OCI-LY7 (cell line): Measurements from ENCODE around the gene MUC20.

ENCODE experiments used
- EZH2phosphoT487 ChIP-seq: fragments of 200-600 bp; sonication (generic); IDR thresholded peaks from 2 replicates; pipeline ENCODE4 v1.6.1; 2018; ENCODE audit warnings: low read depth, borderline replicate concordance, mild to moderate bottlenecking, mixed run types, antibody characterized with exemption, low read length, moderate library complexity, mixed read lengths
- TF ChIP-seq, protein P1 (sequence below): fragments of 200-600 bp; sonication (generic); conservative IDR thresholded peaks from 2 replicates; pipeline ENCODE4 v1.5.1; 2014; ENCODE audit warnings: mild to moderate bottlenecking, antibody characterized with exemption, low read length, moderate library complexity, mixed read lengths

DNA sequence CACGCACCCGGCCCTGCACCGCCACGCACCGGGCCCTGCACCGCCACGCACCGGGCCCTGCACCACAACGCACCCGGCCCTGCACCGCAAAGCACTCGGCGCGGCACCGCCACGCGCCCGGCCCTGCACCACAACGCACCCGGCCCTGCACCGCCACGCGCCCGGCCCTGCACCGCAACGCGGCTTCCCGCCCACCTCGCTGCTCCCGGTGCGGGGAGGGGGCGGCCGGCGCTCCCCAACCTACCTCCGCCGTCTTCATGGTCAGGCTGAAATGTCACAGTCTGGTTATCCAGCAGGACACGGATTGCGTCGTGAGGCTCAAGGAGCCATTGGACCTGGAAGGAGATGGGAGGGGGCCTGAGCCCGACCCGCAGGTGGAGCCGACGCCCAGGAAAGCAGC is 41.8 kb downstream of the MUC20 start:
- TF ChIP-seq, protein P1, sequence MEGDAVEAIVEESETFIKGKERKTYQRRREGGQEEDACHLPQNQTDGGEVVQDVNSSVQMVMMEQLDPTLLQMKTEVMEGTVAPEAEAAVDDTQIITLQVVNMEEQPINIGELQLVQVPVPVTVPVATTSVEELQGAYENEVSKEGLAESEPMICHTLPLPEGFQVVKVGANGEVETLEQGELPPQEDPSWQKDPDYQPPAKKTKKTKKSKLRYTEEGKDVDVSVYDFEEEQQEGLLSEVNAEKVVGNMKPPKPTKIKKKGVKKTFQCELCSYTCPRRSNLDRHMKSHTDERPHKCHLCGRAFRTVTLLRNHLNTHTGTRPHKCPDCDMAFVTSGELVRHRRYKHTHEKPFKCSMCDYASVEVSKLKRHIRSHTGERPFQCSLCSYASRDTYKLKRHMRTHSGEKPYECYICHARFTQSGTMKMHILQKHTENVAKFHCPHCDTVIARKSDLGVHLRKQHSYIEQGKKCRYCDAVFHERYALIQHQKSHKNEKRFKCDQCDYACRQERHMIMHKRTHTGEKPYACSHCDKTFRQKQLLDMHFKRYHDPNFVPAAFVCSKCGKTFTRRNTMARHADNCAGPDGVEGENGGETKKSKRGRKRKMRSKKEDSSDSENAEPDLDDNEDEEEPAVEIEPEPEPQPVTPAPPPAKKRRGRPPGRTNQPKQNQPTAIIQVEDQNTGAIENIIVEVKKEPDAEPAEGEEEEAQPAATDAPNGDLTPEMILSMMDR: no peak
- no peak for TF ChIP-seq EZH2phosphoT487
